OCI-LY1 (cell line): ENCODE results near the gene PLAAT2.

Experiments
- H2AFZ ChIP-seq: fragments of 200-600 bp; sonication (generic), shearing (Covaris generic); 2 replicates; pipeline ENCODE4 v1.6.0; 2014; ENCODE audit warnings: antibody characterized with exemption, mild to moderate bottlenecking, low read length
- H3F3A ChIP-seq: fragments of 200-600 bp; sonication (generic), shearing (Covaris generic); 2 replicates; pipeline ENCODE4 v1.6.0; 2014; ENCODE audit warnings: mild to moderate bottlenecking, antibody characterized with exemption, low read length, moderate library complexity; ENCODE audit not compliant: insufficient read depth
- H3K27ac ChIP-seq: fragments of 200-600 bp; sonication (generic); 2 replicates; pipeline ENCODE4 v1.5.1; 2014; ENCODE audit warnings: low read length, mixed run types, mild to moderate bottlenecking, low read depth; ENCODE audit not compliant: poor library complexity, severe bottlenecking
- H3K27me3 ChIP-seq: fragments of 200-600 bp; sonication (generic); 2 replicates; pipeline ENCODE4 v1.6.0; 2014; ENCODE audit warnings: antibody characterized with exemption, mild to moderate bottlenecking, low read length, moderate library complexity; ENCODE audit not compliant: insufficient read depth
- H3K36me3 ChIP-seq: fragments of 200-600 bp; sonication (generic); 2 replicates; pipeline ENCODE4 v1.6.1; 2014; ENCODE audit warnings: mild to moderate bottlenecking, antibody characterized with exemption, low read length, moderate library complexity, mixed read lengths; ENCODE audit not compliant: insufficient read depth
- H3K4me1 ChIP-seq: fragments of 200-600 bp; sonication (generic); 2 replicates; pipeline ENCODE4 v1.5.1; 2014; ENCODE audit warnings: mild to moderate bottlenecking, low read length, moderate library complexity; ENCODE audit not compliant: insufficient read depth, severe bottlenecking
- H3K4me2 ChIP-seq: fragments of 200-600 bp; sonication (generic), shearing (Covaris generic); 2 replicates; pipeline ENCODE4 v1.6.1; 2014; ENCODE audit warnings: low read length
- H3K4me3 ChIP-seq: fragments of 200-600 bp; sonication (generic); 2 replicates; pipeline ENCODE4 v1.5.1; 2014; ENCODE audit warnings: low read length, low read depth, mild to moderate bottlenecking, mixed read lengths; ENCODE audit not compliant: poor library complexity, severe bottlenecking
- H3K79me2 ChIP-seq: fragments of 200-600 bp; shearing (Covaris generic); 2 replicates; pipeline ENCODE4 v1.6.1; 2016; ENCODE audit warnings: mixed run types, low read length, mixed read lengths; ENCODE audit not compliant: insufficient read depth
- H3K9ac ChIP-seq: fragments of 200-600 bp; sonication (generic), shearing (Covaris generic); 2 replicates; pipeline ENCODE4 v1.6.1; 2014; ENCODE audit warnings: mild to moderate bottlenecking, low read length, mixed read lengths
- H3K9me2 ChIP-seq: fragments of 200-600 bp; sonication (generic), shearing (Covaris generic); 2 replicates; pipeline ENCODE4 v1.6.1; 2014; ENCODE audit warnings: low read depth, mild to moderate bottlenecking, low read length, mixed read lengths
- H3K9me3 ChIP-seq: fragments of 200-600 bp; shearing (Covaris generic); 2 replicates; pipeline ENCODE4 v1.6.1; 2014; ENCODE audit warnings: low read length, mixed read lengths
- H4K20me1 ChIP-seq: fragments of 200-600 bp; sonication (generic), shearing (Covaris generic); 2 replicates; pipeline ENCODE4 v1.6.0; 2016; ENCODE audit warnings: mild to moderate bottlenecking, low read length; ENCODE audit not compliant: insufficient read depth
- EZH2 ChIP-seq: fragments of 200-600 bp; sonication (generic), shearing (Covaris generic); IDR thresholded peaks from 2 replicates; pipeline ENCODE4 v1.8.0; 2017; ENCODE audit warnings: borderline replicate concordance, mixed run types, mild to moderate bottlenecking, antibody characterized with exemption, low read length, moderate library complexity, mixed read lengths
- TF ChIP-seq, protein P1 (sequence below): fragments of 200-600 bp; sonication (generic), shearing (Covaris generic); IDR thresholded peaks from 2 replicates; pipeline ENCODE4 v1.5.1; 2017; ENCODE audit warnings: mild to moderate bottlenecking, antibody characterized with exemption, low read length, moderate library complexity, mixed read lengths

Gene PLAAT2

GRCh38 chr11:63534895-63535461 is 28.2 kb downstream of the PLAAT2 start:
- H3K9me3 ChIP-seq: no peaks in the 10 kb centered on the region
- H3K4me1 ChIP-seq: peaks cover 11% of the 10 kb centered on the region
- H3K4me2 ChIP-seq: no peak overlapping the region
- H3F3A ChIP-seq: no peaks in the 10 kb centered on the region
- H4K20me1 ChIP-seq: no peaks in the 10 kb centered on the region
- H3K27ac ChIP-seq: no peak overlapping the region
- no peaks in the 10 kb centered on the region for H3K36me3 ChIP-seq
- no peak overlapping the region for H3K9ac ChIP-seq
- no peaks in the 10 kb centered on the region for H3K27me3 ChIP-seq
- no peaks in the 10 kb centered on the region for H3K79me2 ChIP-seq
- no peaks in the 10 kb centered on the region for H3K9me2 ChIP-seq
- TF ChIP-seq, protein P1, sequence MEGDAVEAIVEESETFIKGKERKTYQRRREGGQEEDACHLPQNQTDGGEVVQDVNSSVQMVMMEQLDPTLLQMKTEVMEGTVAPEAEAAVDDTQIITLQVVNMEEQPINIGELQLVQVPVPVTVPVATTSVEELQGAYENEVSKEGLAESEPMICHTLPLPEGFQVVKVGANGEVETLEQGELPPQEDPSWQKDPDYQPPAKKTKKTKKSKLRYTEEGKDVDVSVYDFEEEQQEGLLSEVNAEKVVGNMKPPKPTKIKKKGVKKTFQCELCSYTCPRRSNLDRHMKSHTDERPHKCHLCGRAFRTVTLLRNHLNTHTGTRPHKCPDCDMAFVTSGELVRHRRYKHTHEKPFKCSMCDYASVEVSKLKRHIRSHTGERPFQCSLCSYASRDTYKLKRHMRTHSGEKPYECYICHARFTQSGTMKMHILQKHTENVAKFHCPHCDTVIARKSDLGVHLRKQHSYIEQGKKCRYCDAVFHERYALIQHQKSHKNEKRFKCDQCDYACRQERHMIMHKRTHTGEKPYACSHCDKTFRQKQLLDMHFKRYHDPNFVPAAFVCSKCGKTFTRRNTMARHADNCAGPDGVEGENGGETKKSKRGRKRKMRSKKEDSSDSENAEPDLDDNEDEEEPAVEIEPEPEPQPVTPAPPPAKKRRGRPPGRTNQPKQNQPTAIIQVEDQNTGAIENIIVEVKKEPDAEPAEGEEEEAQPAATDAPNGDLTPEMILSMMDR: no peak
- no peak for TF ChIP-seq EZH2
- no peak overlapping the region for H2AFZ ChIP-seq
- no peak overlapping the region for H3K4me3 ChIP-seq

DNA sequence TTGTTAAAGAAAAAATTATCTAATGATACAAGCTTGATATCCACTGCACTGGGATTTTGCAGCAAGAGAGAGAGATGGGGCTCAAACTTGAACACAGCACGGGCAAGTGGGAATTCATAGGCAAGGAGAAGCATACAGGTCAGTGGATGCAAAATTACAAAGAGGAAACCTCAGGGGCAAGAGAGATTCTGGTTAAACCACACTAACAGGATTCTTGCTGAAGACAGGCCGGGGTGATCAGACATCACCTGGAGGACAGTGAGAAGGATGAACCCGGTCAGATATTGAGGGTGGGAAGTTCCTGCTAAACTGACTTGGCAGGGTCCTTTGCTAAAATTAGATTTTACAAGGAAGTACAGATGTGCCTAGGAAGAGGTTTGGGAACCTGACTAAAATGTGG is 29.1 kb downstream of the PLAAT2 start:
- Histone ChIP-seq H3K27ac (no peak overlapping the region), H3K9me2 (no peaks in the 10 kb centered on the region), H3K27me3 (no peaks in the 10 kb centered on the region), H2AFZ (no peak overlapping the region), H3K4me3 (no peak overlapping the region), H3K4me2 (no peak overlapping the region), H3F3A (no peaks in the 10 kb centered on the region), H3K36me3 (no peaks in the 10 kb centered on the region), H3K9ac (no peak overlapping the region), H3K9me3 (no peaks in the 10 kb centered on the region), H3K79me2 (no peaks in the 10 kb centered on the region), H4K20me1 (no peaks in the 10 kb centered on the region), H3K4me1 (peaks cover 11% of the 10 kb centered on the region)
- TF ChIP-seq, protein P1: no peak
- TF ChIP-seq EZH2: no peak

- Histone ChIP-seq H3K27ac (no peak overlapping the region), H3K4me3 (no peak overlapping the region), H3F3A (no peaks in the 10 kb centered on the region), H3K79me2 (no peaks in the 10 kb centered on the region), H3K4me1 (peaks cover 11% of the 10 kb centered on the region), H3K36me3 (no peaks in the 10 kb centered on the region), H2AFZ (no peak overlapping the region), H3K27me3 (no peaks in the 10 kb centered on the region), H3K9me3 (no peaks in the 10 kb centered on the region), H4K20me1 (no peaks in the 10 kb centered on the region), H3K9ac (no peak overlapping the region), H3K4me2 (no peak overlapping the region), H3K9me2 (no peaks in the 10 kb centered on the region)
- TF ChIP-seq, protein P1: no peak
- TF ChIP-seq EZH2: no peak
Observed at GRCh38 chr11:63532799-63533475, 30.2 kb downstream of the PLAAT2 start.
